Duodenal mucosa (tissue), 2 donors: ENCODE data around the gene NSMCE3.

Source experiments
- H3K27ac ChIP-seq: one replicate; pipeline ENCODE4 v1.7.0; 2013; ENCODE audit warnings: low read depth, low read length
- H3K27me3 ChIP-seq, 2 donors: one replicate each; pipeline ENCODE4 v1.7.0; 2013; ENCODE audit warnings: low read length in 2 of 2, control low read depth in 1 of 2; ENCODE audit not compliant: insufficient read depth in 2 of 2, control insufficient read depth in 1 of 2
- H3K36me3 ChIP-seq, 2 donors: one replicate each; pipeline ENCODE4 v1.7.0; 2013; ENCODE audit warnings: low read length in 2 of 2, control low read depth in 1 of 2; ENCODE audit not compliant: insufficient read depth in 2 of 2, control insufficient read depth in 1 of 2
- H3K4me1 ChIP-seq, 2 donors: one replicate each; pipeline ENCODE4 v1.7.0; 2013; ENCODE audit warnings: low read length in 2 of 2, control low read depth in 1 of 2; ENCODE audit not compliant: insufficient read depth in 2 of 2, control insufficient read depth in 1 of 2
- H3K4me3 ChIP-seq, 2 donors: one replicate each; pipeline ENCODE4 v1.7.0; 2013; ENCODE audit warnings: low read length in 2 of 2, low read depth in 1 of 2
- H3K9ac ChIP-seq, 2 donors: one replicate each; pipeline ENCODE4 v1.7.0; 2013; ENCODE audit warnings: low read length in 2 of 2, low read depth in 1 of 2
- H3K9me3 ChIP-seq, 2 donors: one replicate each; pipeline ENCODE4 v1.7.0; 2013; ENCODE audit warnings: low read length in 2 of 2, control low read depth in 1 of 2; ENCODE audit not compliant: control insufficient read depth in 1 of 2

The NSMCE3 gene

DNA sequence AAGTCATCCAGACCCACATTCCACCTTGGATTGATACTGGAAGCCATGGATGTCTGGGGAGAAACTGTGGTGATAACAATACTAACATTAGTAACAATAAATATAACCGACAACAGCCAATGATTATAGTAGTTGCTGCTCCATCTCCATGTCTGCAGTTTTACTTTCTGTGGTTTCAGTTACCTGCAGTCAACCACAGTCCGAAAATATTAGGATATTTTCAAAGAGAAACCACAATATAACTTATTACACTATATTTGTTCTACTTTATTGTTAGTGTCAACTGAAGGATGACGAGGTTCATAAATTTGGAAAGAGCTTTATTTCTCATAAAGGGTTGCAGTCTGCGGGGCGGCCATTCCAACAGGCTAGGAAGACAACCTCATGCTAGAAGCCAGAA, 2.6 kb upstream of the NSMCE3 start:
- Histone ChIP-seq H3K9me3 (no peaks in the 10 kb centered on the region), H3K27ac (no peak overlapping the region), H3K27me3 (no peaks in the 10 kb centered on the region), H3K9ac (no peak overlapping the region), H3K4me3 (no peak overlapping the region), H3K36me3 (no peaks in the 10 kb centered on the region), H3K4me1 (peaks cover 13 to 15% of the 10 kb centered on the region in 2 donors)

DNA sequence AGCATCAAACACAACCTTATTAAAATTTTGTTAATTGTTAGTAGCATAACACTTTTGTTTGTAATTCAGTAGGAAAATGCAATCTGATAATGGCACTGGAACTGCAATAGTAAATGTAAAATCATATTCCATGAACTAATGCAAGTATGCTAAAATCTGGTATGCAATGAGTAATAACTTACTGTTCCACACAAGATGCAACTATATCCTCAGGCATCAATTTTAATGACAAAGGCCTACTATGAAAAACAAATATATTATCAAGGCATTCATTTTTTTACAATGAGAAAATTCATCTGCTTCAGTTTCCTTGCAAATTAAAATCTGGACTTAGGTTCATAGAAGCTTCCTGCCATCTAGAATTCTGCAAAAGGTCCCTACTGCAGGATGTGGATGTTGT, 1.4 kb upstream of the NSMCE3 start:
- Histone ChIP-seq H3K4me1 (peaks cover 13 to 17% of the 10 kb centered on the region in 2 donors), H3K27ac (no peak overlapping the region), H3K9me3 (no peaks in the 10 kb centered on the region), H3K27me3 (no peaks in the 10 kb centered on the region), H3K4me3 (no peak overlapping the region), H3K36me3 (no peaks in the 10 kb centered on the region), H3K9ac (no peak overlapping the region)

DNA sequence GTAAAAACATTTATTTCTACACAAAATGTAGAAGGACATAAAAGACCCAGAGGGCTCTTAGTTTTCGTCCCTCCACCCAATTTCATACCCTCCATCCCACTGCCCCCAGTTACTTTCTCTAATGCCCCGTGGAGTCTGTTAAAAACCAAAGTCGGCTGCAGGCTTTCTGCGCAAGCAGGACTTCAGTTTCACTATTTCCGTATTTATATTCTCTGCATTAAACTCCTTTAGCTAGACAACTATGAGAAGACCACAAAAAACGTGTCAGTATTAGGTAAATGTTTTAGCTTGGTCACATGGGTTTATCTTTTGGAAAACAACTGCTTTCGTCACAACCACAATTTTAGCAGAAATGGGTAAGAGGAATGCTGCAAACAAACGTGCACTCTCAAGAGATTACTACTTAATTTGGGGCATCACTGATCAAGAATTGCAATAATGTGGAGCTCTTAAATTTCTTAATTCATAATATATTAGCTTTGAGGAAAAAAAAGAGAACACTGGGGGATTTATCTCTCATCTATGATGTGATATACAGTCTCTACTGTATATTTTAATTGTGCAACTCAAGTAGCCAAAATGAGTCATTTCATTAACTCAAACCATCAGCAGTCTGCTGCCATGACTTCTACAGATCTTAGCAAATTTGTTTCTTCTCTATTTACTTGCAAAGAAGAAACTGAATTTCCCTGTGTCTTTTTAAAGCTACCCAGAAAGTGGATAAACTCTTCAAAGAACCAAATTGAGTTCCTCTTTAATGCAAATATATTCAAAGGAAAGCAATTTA, 740 bp upstream of the NSMCE3 start:
- peak overlapping the region; percentile 95 to 97 for H3K4me3 ChIP-seq
- peak overlapping the region; percentile 80 to 85 for H3K9ac ChIP-seq
- H3K9me3 ChIP-seq, result no peaks in the 10 kb centered on the region
- peaks cover 13 to 17% of the 10 kb centered on the region in 2 donors for H3K4me1 ChIP-seq
- no peaks in the 10 kb centered on the region for H3K27me3 ChIP-seq
- no peaks in the 10 kb centered on the region for H3K36me3 ChIP-seq
- H3K27ac ChIP-seq, result peak overlapping the region; percentile 86

DNA sequence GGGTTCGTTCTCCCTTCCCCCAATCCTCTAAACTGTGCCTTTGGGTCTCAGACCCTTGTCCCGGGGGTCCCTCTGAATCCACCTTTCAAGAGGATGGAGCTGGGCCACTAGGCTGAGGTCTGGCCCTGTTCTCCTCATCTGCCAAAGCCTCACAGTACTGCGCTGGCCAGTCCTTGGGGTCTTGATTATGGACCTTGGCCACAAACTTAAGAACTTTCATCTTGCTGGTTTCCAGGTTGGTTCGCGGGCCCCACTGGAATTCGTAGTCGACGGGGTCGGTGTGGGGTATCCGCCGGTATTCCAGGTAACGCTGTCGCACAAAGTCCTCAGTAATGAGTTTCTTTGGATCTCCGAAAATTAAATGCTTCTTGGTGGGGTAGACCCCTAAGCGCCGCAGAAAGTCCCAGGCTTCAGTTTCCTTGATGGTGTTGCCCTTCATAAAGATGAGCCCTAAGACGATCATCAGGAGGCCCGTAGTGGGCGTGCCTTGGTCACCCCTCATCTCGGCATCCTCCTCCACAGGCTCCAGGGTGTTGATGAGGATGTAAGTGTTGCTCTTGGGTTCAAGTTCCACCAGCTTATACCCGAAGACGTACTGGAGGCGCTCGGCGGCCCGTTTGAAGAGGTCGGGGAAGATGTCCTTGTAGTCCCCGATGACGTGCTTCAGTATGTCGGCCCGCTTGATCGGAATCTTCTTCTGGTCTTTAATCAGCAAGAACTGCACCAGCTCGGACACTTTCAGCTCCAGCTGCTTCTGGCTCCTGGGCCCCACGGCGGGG, 727 bp downstream of the NSMCE3 start:
- Histone ChIP-seq H3K4me3 (peak overlapping the region; percentile 95 to 97), H3K27ac (peak overlapping the region; percentile 86), H3K9ac (peak overlapping the region; percentile 80 to 85), H3K27me3 (no peaks in the 10 kb centered on the region), H3K9me3 (no peaks in the 10 kb centered on the region), H3K36me3 (no peaks in the 10 kb centered on the region), H3K4me1 (peaks cover 13 to 17% of the 10 kb centered on the region in 2 donors)

DNA sequence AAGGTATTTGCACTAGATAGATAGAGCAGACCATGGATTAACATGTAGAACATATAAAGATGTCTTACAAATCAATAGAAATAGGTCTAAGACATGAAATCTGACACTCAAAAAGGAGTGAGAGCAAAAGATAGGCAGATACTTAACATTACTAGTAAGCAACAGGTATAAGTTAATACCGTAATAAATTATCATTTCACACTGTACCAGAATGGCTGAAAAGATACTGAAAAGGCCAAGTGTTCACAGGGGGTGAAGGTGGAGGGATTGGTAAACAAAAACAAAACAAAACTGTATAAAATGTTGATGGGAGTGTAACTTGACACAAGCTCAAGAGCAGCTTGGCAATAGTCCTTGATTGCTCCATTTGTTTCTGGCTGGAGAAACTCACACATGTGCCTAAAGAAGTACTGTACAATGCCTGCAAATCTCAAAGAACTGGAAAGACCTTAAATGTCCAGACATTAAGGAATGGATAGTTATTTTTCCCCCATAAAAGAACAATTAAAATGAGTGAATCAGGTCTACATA, 3.5 kb downstream of the NSMCE3 start:
- Histone ChIP-seq H3K4me1 (peaks cover 13 to 17% of the 10 kb centered on the region in 2 donors), H3K27me3 (no peaks in the 10 kb centered on the region), H3K36me3 (no peaks in the 10 kb centered on the region), H3K27ac (no peak overlapping the region), H3K9me3 (no peaks in the 10 kb centered on the region), H3K9ac (no peak overlapping the region), H3K4me3 (no peak overlapping the region)

- no peak overlapping the region for H3K4me3 ChIP-seq
- no peaks in the 10 kb centered on the region for H3K36me3 ChIP-seq
- no peak overlapping the region for H3K27ac ChIP-seq
- H3K9ac ChIP-seq, result no peak overlapping the region
- H3K9me3 ChIP-seq, result no peaks in the 10 kb centered on the region
- H3K4me1 ChIP-seq, result peaks cover 8 to 12% of the 10 kb centered on the region in 2 donors
- no peaks in the 10 kb centered on the region for H3K27me3 ChIP-seq
These were observed 6.3 kb downstream of the NSMCE3 start for GRCh38 chr15:29263289-29263688.

DNA sequence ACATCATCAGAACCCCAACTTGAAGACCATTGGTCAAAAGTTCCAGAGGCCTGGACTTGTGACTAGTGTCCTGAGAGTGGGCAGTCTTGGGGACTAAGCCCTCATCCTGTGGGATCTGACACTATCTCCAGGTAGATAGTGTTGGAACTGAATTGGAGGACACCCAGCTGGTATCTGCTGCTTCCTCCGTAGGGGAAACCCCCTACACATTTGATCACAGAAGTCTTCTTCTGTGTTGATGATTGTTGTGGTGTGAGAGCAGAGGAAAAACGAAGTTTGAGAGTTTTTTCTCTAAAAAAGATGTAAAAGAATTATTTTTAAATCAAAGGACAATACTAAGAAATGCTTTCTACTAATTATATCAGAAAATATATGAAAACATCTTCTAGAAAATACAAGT, 6.9 kb downstream of the NSMCE3 start:
- H3K4me1 ChIP-seq, result peaks cover 5 to 7% of the 10 kb centered on the region in 2 donors
- H3K9me3 ChIP-seq, result no peaks in the 10 kb centered on the region
- no peak overlapping the region for H3K9ac ChIP-seq
- H3K27ac ChIP-seq, result no peak overlapping the region
- H3K36me3 ChIP-seq, result no peaks in the 10 kb centered on the region
- H3K4me3 ChIP-seq, result no peak overlapping the region
- H3K27me3 ChIP-seq, result no peaks in the 10 kb centered on the region

DNA sequence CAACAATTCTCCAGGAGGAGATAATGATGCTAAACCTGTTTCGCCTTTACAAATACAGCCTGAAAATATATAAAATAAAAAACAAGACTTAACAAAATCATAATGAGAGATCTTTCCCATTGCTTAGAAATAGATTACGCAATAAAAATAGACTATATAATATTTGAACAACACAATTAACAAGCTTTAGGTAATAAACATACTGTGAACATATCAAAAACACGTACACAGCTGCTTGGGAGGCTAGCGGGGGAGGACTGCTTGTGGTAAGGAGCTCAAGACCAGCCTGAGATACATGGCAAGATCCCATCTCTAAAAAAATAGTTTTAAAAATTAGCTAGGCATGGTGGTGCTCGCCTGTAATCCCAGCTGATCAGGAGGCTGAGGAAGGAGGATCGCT, 8.7 kb downstream of the NSMCE3 start:
- no peaks in the 10 kb centered on the region for H3K4me1 ChIP-seq
- H3K36me3 ChIP-seq, result no peaks in the 10 kb centered on the region
- no peak overlapping the region for H3K4me3 ChIP-seq
- no peak overlapping the region for H3K9ac ChIP-seq
- H3K27me3 ChIP-seq, result no peaks in the 10 kb centered on the region
- H3K27ac ChIP-seq, result no peak overlapping the region
- H3K9me3 ChIP-seq, result no peaks in the 10 kb centered on the region

GRCh38 chr15:29259233-29259632, 10.4 kb downstream of the NSMCE3 start:
- Histone ChIP-seq H3K4me1 (no peaks in the 10 kb centered on the region), H3K27ac (no peak overlapping the region), H3K4me3 (no peak overlapping the region), H3K9me3 (no peaks in the 10 kb centered on the region), H3K9ac (no peak overlapping the region), H3K27me3 (no peaks in the 10 kb centered on the region), H3K36me3 (no peaks in the 10 kb centered on the region)

DNA sequence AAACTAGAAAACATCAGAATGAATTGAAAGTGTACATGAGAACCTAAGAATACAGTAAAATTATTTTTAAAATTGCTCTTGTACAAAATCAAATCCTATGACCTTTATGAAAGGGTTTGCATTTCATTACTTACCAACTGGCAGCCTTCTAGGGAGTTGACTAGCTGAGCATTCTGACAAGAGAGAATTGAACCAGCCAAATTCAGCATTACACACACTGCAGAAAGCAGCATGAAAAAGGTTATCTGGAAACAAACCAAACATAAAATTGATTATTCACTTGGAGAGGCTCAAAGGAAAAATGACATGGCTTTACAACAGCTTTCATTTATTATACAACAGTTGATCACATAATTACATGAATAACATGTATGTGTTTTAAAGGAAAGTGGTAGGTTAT, 17.4 kb downstream of the NSMCE3 start:
- H3K9ac ChIP-seq, result no peak overlapping the region
- no peaks in the 10 kb centered on the region for H3K27me3 ChIP-seq
- no peak overlapping the region for H3K27ac ChIP-seq
- no peaks in the 10 kb centered on the region for H3K9me3 ChIP-seq
- H3K36me3 ChIP-seq, result no peaks in the 10 kb centered on the region
- no peak overlapping the region for H3K4me3 ChIP-seq
- no peaks in the 10 kb centered on the region for H3K4me1 ChIP-seq
